ENCODE measurements around the gene AQP10. TPM values are rescaled to one million over a fixed set of nuclear protein-coding genes. Genes with fewer than 3 reads are reported as not detected.

Gene AQP10
- total RNA-seq, 1 donor from 2014 or later, result not detected

- H3K4me3 ChIP-seq, result no peak overlapping the region
- H3K4me1 ChIP-seq, result no peaks in the 10 kb centered on the region
- H3K27ac ChIP-seq, result no peak overlapping the region
- TF ChIP-seq CTCF (IDR thresholded peaks at IDR 0.05), result peak; percentile 29 to 51 (median 49)
- intact Hi-C loops (cut with DNase I), result no loop called here
- no peaks in the 10 kb centered on the region for H3K27me3 ChIP-seq
- no peaks in the 10 kb centered on the region for H3K9me3 ChIP-seq
- DNase-seq (ENCODE audit: low spot score in 2 of 2), result peak in 1 of 2 donors; percentile 70
- peaks cover 89 to 98% of the 10 kb centered on the region in 2 donors for H3K36me3 ChIP-seq
Measured at GRCh38 chr1:154344977-154345837, 24.3 kb downstream of the AQP10 start.

- Histone ChIP-seq H3K36me3 (peaks cover 77 to 91% of the 10 kb centered on the region in 2 donors), H3K27ac (no peak overlapping the region), H3K27me3 (no peaks in the 10 kb centered on the region), H3K9me3 (no peaks in the 10 kb centered on the region), H3K4me3 (no peak overlapping the region), H3K4me1 (no peaks in the 10 kb centered on the region)
- no peak for TF ChIP-seq CTCF (IDR thresholded peaks at IDR 0.05)
- no peak for DNase-seq (ENCODE audit: low spot score in 2 of 2)
- intact Hi-C loops (cut with DNase I), result no loop called here
Measured at GRCh38 chr1:154346276-154346917, 25.5 kb downstream of the AQP10 start.

- intact Hi-C loops (cut with DNase I), result no loop called here
- Histone ChIP-seq H3K9me3 (no peaks in the 10 kb centered on the region), H3K4me1 (peaks cover 0 to 9% of the 10 kb centered on the region in 2 donors), H3K27ac (no peak overlapping the region), H3K27me3 (no peaks in the 10 kb centered on the region), H3K4me3 (no peak overlapping the region), H3K36me3 (peaks cover 61 to 75% of the 10 kb centered on the region in 2 donors)
- no peak for TF ChIP-seq CTCF (IDR thresholded peaks at IDR 0.05)
- no peak for DNase-seq (ENCODE audit: low spot score in 2 of 2)
Measured at GRCh38 chr1:154347961-154348360, 27.1 kb downstream of the AQP10 start.

GRCh38 chr1:154348429-154349076, 27.7 kb downstream of the AQP10 start:
- peaks cover 0 to 15% of the 10 kb centered on the region in 2 donors for H3K4me1 ChIP-seq
- TF ChIP-seq CTCF (IDR thresholded peaks at IDR 0.05), result no peak
- H3K27ac ChIP-seq, result no peak overlapping the region
- intact Hi-C loops (cut with DNase I), result no loop called here
- no peaks in the 10 kb centered on the region for H3K9me3 ChIP-seq
- H3K27me3 ChIP-seq, result no peaks in the 10 kb centered on the region
- no peak for DNase-seq (ENCODE audit: low spot score in 2 of 2)
- H3K36me3 ChIP-seq, result peaks cover 56 to 69% of the 10 kb centered on the region in 2 donors
- no peak overlapping the region for H3K4me3 ChIP-seq

- peaks cover 0 to 17% of the 10 kb centered on the region in 2 donors for H3K4me1 ChIP-seq
- H3K4me3 ChIP-seq, result no peak overlapping the region
- H3K9me3 ChIP-seq, result no peaks in the 10 kb centered on the region
- peaks cover 50 to 64% of the 10 kb centered on the region in 2 donors for H3K36me3 ChIP-seq
- H3K27ac ChIP-seq, result no peak overlapping the region
- DNase-seq (ENCODE audit: low spot score in 2 of 2), result no peak
- intact Hi-C loops (cut with DNase I), result no loop called here
- no peak for TF ChIP-seq CTCF (IDR thresholded peaks at IDR 0.05)
- H3K27me3 ChIP-seq, result no peaks in the 10 kb centered on the region
Measured at GRCh38 chr1:154349121-154349520, 28.2 kb downstream of the AQP10 start.
